Lower leg skin (tissue), 4 donors: ENCODE data around the gene NEB. TPM values are rescaled to one million over a fixed set of nuclear protein-coding genes. Genes with fewer than 3 reads are reported as not detected.

Experiments used
- DNase-seq, 2 donors: peaks; one replicate each; pipeline ENCODE4 v3.0.0-alpha.2; 2019; ENCODE audit warnings: low spot score in 2 of 2
- H3K4me3 ChIP-seq: fragments of 200-600 bp; sonication (generic); 2 replicates; pipeline ENCODE4 v1.5.1; 2017; ENCODE audit warnings: mild to moderate bottlenecking, low read depth; ENCODE audit not compliant: poor library complexity, severe bottlenecking
- POLR2A ChIP-seq, 2 donors: fragments of 450-650 bp; IDR thresholded peaks; one replicate each; pipeline ENCODE4 v1.6.1; 2016 to 2017; ENCODE audit warnings: antibody characterized with exemption in 2 of 2, mild to moderate bottlenecking in 1 of 2, moderate library complexity in 1 of 2
- WGBS, 2 donors: methylation state at CpG; one replicate each; pipeline ENCODE4 v1.1.5; 2018; 5-methylcytosine and 5-hydroxymethylcytosine counted together
- intact Hi-C: fragments of 100-400 bp; cut with DNase I; formaldehyde crosslinking; loops from one replicate; pipeline ENCODE4 v1.15.0; 2023; ENCODE audit warnings: low total_unique reads
- total RNA-seq, 4 donors: library from RNA; depleted of rRNA; stranded (reverse); fragments of >200 nt; gene quantifications; one replicate each; pipeline ENCODE4 v1.1.0, GENCODE V29; 2016
- TF ChIP-seq, protein P1 (sequence below), 3 donors: fragments of 450-650 bp; IDR thresholded peaks; one replicate each; pipeline ENCODE4 v1.5.1; 2016; ENCODE audit warnings: antibody characterized with exemption in 3 of 3, mild to moderate bottlenecking in 3 of 3, moderate library complexity in 2 of 3

Gene NEB
- total RNA-seq, 4 donors from 2014 or later = 4.7 to 15.6 (median 6.9) TPM

DNA sequence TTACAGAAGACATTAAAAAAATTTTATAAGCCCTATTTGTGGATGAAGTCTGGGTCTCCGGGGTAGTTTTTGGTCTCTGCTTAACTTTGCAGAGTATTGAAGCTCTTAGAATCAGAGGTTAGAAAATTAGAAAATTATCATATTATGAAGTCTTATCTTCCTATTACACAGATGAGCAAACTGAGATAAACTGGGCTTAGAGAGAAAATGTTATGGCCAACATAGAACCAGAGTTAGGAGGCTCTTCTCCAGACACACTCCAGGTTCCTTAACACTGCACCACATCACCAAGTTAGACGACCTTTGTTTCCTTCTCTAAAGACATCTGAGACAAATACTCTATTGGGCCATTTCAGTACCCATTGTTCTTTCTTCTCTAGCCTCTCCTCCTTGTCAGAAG, 36.7 kb upstream of the NEB start:
- no peak for DNase-seq
- WGBS, 2 donors = 84 to 89% methylated on average over 2 of the region's 2 CpGs
- intact Hi-C loops = no loop called here
- TF ChIP-seq, protein P1, sequence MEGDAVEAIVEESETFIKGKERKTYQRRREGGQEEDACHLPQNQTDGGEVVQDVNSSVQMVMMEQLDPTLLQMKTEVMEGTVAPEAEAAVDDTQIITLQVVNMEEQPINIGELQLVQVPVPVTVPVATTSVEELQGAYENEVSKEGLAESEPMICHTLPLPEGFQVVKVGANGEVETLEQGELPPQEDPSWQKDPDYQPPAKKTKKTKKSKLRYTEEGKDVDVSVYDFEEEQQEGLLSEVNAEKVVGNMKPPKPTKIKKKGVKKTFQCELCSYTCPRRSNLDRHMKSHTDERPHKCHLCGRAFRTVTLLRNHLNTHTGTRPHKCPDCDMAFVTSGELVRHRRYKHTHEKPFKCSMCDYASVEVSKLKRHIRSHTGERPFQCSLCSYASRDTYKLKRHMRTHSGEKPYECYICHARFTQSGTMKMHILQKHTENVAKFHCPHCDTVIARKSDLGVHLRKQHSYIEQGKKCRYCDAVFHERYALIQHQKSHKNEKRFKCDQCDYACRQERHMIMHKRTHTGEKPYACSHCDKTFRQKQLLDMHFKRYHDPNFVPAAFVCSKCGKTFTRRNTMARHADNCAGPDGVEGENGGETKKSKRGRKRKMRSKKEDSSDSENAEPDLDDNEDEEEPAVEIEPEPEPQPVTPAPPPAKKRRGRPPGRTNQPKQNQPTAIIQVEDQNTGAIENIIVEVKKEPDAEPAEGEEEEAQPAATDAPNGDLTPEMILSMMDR (IDR thresholded peaks at IDR 0.05) = no peak
- no peak for TF ChIP-seq POLR2A (IDR thresholded peaks at IDR 0.05)
- H3K4me3 ChIP-seq = no peak overlapping the region

DNA sequence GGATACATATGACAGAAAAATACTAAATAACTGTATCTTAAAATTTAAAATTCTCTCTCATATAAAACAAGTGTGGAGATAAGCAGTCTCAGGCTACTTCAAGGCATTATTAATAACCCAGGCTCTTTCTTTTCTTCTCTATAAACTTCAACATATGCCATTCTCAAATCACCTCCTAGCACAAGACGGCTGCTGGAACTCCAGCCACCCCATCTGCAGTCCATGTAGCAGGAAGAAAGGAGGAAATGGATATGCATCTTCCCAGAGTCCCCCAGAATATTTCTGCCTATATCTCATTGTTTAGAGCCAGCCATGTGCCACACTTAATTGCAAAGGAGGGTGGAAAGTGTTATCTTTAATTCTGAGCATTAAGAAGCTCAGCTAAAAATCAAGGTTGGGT, 35.3 kb upstream of the NEB start:
- WGBS, 2 donors = 94 to 97% methylated on average over 1 of the region's 1 CpG

DNA sequence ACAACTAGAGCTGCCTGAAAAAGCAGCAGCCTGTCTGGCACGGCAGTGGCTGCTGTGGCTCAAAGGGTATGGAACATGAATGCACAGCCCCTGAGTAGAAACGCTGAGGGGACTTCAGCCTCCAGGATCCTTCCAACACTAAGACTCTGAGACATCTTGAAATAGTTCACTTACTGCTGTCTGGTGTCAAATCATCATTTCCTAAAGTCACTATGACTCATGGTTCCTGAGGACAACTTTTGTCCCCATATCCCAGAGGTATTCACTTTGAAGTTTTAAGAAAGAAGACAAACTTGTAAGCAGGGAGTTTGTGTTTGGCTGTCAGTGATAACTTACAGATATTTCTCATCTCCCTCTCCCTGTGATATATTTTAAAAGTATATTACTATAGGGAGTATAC, 33.3 kb upstream of the NEB start:
- TF ChIP-seq, protein P1 (IDR thresholded peaks at IDR 0.05) = no peak
- no peak for TF ChIP-seq POLR2A (IDR thresholded peaks at IDR 0.05)
- 52 to 57% methylated on average over 2 of the region's 2 CpGs for WGBS, 2 donors
- intact Hi-C loops = no loop called here
- no peak for DNase-seq
- no peak overlapping the region for H3K4me3 ChIP-seq

More for the DNA sequence above, 35.3 kb upstream of the NEB start:
- H3K4me3 ChIP-seq = no peak overlapping the region
- no peak for DNase-seq
- intact Hi-C loops = no loop called here
- TF ChIP-seq, protein P1 (IDR thresholded peaks at IDR 0.05) = no peak
- no peak for TF ChIP-seq POLR2A (IDR thresholded peaks at IDR 0.05)

DNA sequence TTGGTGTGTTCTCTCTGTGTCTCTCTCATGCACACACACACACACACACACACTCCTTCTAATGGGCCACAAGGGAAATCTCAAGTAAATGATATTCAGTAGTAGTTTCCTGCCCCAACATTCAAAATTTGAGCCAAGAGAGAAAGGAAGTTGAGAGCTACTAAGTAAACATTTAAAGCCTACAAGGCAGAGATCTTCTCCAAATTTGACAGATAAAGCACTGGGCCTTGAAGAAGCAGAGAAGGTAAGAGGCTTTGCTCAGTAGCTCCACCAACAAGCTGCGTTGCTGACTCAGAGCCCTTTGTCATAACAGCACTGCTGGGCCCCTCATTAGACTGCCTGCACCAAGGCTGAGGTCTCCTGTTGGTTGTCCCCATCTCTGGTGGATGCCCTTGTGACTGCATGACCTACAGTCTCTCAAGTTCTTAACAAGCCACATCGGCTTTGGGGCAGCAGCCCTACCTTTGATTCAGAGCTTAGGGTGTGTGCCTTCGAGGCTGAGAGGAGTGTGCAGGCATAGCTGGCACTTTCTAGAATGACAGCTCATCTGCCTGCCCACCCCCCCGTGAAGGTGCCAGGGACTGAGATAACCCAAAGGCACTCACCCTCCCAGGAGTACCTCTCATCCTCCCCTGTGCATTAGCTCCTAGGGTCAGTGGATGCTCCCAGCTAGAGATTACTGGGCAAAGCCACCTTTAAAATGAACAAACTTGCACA, 32.3 kb upstream of the NEB start:
- H3K4me3 ChIP-seq = no peak overlapping the region
- 84 to 86% methylated on average over 3 to 4 of the region's 4 CpGs for WGBS, 2 donors
- intact Hi-C loops = no loop called here
- TF ChIP-seq POLR2A (IDR thresholded peaks at IDR 0.05) = no peak
- TF ChIP-seq, protein P1 (IDR thresholded peaks at IDR 0.05) = no peak
- DNase-seq = no peak

DNA sequence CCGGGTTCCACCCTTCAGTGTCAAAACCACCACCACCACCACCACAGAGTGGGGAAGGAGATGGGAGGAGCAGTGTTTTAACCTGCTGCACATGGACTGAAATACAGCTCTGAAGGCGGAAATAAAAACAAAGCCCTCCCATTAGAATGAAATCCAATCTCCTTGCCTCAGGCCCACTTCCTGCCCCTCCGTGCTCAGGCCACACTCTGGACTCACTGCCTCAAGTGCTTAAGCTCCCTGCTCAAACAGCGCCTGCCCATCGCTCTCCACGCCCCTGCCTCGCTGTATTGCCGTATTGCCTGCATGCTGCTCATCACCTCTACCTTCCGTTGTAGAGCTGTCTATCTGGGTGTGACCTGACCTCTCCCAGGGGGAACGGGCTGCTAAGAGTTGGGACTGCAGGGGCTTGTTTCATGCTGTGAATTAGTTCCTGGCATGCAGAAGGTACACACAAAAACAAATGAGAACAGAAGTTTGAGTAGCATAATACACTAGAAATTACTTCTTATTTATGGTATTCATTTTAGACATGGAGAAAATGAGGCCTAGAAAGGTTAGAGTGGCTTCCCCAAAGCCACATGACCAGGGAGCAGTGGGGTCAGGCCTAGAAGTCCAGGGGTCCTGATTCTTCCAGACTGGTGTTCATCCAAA, 31.6 kb upstream of the NEB start:
- no peak for DNase-seq
- H3K4me3 ChIP-seq = no peak overlapping the region
- intact Hi-C loops = no loop called here
- TF ChIP-seq, protein P1 (IDR thresholded peaks at IDR 0.05) = no peak
- TF ChIP-seq POLR2A (IDR thresholded peaks at IDR 0.05) = no peak
- WGBS, 2 donors = 83 to 85% methylated on average over 10 of the region's 10 CpGs
